Ishikawa (cell line): ENCODE measurements around the gene DCANP1.

Experiments
- MAX ChIP-seq: IDR thresholded peaks from 2 replicates; pipeline ENCODE4 v1.6.1; 2012
- RAD21 ChIP-seq: IDR thresholded peaks from 2 replicates; pipeline ENCODE4 v1.6.1; 2012; ENCODE audit warnings: low read depth
- USF1 ChIP-seq: IDR thresholded peaks from 2 replicates; pipeline ENCODE4 v1.6.1; 2012
- ZBTB7A ChIP-seq: IDR thresholded peaks from 2 replicates; pipeline ENCODE4 v1.6.1; 2012; ENCODE audit warnings: low read depth

GRCh38 chr5:135478938-135479337, 31.8 kb upstream of the DCANP1 start:
- TF ChIP-seq MAX, result no peak
- no peak for TF ChIP-seq ZBTB7A
- no peak for TF ChIP-seq RAD21
- TF ChIP-seq USF1, result no peak
